HTR-8/SVneo (cell line): Measurements from ENCODE around the gene CCDC196.
"Not testable (repeated sequence)": the region's sequence is repeated elsewhere in the genome, so short reads cannot be mapped to it uniquely, and the experiment has no call there.

Experiments
- DNase-seq: peaks from one replicate; pipeline ENCODE4 v3.0.0; 2011; ENCODE audit warnings: low spot score, mixed read lengths; ENCODE audit not compliant: insufficient read length
- FAIRE-seq: peaks from 2 replicates; lab custom pipeline; 2011; peaks lifted over from hg19 to GRCh38; lab: Jason Lieb, UNC

Gene CCDC196

DNA sequence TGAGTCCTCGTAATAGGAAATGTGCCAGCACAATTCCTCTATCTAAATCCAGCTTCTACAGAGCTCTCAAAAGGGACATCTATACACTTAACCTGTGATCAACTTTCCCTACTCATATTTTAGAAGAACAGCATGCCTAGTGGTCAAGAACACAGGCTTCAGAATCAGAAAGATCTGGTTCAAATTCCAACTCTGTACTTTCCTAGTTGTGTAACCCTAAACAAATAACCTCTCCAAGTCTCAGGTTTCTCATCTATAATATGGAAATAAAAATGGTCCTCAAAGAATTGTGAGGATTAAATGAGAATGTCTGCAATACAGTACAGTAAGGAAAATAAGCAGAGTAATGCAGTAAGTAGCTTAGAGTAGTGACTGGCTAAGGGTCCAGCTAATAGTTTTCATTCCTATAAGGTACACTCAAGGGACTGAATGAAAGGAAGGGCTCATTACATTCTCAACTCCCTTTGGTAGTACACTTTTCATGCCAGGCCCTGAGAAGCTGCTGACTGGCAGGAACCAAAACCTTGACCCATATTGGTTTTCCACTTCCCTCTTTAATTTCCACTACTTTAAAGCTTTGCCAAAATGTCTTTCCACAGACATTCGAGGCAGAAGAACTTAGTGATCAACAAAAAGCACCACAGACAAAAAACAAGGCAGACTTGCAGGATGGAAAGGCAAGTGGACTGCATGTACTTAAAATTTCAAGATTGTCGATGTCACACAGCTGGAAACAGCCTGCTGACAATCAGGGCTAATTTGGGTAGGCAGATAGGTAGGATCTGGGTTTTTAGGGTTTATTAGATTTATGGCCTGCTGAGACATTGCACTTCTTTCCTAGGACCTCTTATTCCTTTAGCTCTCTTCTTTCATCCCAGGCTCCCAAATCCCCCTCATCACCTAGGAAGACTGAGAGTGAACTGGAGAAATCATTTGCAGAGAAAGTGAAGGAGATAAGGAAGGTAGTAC, 4.3 kb downstream of the CCDC196 start:
- no peak for FAIRE-seq
- DNase-seq = no peak

DNA sequence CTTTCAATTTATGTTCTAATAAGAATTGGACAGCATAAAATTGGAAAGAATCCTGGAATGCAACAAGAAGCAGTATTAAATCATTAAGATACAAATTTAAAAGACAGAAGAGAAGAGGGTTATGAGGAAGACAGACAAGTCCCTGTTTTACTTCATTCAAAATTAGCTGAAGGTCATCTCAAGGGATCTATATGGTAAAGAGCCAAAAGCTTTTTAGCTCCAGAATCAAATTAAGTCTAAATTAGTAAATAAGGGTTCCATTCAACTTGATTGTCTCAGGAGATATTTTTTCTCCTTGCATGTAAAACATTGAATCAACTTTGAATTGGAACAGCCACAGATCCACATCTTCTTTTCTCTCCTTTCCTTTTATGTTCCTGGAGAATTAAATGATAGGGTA, 7.6 kb downstream of the CCDC196 start:
- DNase-seq (no peak), FAIRE-seq (peak; percentile 20)

DNA sequence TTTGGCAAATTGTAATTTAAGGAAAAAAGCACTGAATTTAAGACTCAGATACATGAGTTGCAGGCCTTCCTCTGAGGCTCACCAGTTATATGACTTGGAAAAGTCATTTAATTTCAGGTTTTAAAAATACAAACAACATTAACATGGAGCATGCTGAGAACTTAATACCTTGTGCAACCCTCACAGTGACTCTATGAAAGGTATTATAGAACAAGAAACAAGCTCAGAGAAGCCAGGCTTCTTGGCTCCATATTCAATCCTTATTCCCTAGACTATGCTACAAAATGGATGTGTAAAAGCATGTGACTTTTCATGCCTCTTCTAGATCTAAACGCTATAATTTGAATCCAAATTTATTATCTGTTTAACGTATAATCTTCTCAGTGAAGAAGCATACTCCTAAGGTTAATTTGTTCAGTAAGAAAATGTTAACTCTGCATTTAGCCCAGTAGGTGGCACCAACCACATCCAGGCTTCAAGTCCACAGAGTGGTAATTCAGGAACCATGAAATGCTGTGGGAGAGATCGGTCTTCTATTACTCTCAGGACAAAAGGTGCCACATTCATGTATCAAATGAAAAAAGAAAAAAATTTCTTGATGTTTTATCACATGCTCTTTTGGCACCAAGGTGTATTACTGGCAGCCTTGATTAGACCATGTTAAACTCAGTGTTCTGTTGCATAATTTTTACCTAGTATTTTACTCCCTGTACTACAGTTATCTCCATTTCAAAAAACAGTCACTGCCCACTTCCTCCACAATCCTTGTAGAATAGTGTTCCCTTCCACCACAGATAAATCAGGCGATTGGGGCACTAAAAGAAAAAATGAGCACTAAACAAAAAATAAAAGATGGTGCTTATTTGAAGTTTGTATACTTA, 9.3 kb downstream of the CCDC196 start:
- peak; percentile 99 for FAIRE-seq
- peak; percentile 87 for DNase-seq

DNA sequence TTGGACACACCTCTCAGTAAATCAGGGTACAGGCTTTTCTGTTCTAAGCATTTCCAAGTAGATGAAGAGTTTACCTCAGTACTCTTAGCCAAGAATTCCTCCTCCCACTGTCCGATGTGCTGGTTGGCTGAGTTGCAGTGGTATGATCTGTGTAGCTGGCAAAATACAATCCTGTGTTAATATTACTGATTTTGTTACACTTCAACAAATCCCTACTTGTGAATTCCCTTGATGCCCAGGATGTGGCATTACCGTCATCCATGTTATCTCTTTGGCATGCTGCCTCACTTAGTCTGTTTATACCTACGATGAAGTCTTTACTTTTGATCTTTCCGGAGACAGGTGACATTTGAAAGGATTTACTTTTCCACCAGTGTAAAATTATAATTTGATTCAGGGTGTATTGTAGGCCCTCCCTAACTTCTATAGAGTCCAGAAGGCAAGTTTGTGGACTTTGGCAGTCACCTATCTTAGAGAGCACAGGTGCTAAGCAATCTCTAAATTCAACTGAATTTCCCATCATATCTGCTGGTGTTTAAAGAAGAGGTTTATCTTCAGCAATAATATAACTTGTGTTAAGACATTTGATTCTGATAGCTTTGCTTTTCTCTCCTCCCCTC, 10.1 kb downstream of the CCDC196 start:
- DNase-seq (no peak), FAIRE-seq (no peak)

DNA sequence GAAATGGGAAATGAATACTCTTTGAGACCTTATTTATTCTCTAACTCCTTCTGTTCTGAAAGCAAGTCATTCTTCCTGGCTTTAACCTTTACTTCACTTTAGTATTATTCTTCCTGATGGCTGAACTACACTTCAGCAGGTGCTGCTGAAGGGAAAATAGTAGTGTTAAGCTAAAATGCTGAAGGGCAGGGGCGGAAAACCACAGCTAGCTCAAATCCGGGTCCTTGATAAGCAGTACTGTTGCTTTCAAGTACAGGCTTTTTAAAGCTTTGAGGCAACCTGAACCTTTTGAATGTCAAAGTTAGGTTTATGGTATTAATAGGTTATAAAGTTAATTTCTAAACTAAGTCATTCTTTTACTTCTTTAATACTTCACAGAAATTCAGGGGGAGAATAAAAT, 10.7 kb downstream of the CCDC196 start:
- no peak for FAIRE-seq

DNA sequence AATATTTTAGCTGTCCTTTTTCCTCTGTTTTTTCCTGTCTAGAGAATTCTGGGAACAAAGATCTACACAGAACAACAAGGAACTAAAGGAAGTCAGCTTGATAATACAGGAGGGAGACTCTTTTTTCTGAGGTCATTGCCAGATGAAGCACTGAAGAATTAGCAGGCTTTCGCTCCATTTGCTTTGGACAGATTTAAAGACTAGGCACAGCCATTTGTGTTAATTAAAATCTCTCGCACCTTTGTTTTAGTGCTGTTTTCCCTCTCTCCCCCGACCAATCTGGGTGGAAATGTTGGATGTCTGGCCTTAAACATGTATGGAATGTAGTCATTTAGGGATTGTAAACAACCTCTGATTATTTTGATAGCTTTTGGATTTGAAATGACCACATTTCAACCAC, 12.1 kb downstream of the CCDC196 start:
- FAIRE-seq = peak; percentile 78

More for the DNA sequence above, 10.7 kb downstream of the CCDC196 start:
- DNase-seq = no peak

DNA sequence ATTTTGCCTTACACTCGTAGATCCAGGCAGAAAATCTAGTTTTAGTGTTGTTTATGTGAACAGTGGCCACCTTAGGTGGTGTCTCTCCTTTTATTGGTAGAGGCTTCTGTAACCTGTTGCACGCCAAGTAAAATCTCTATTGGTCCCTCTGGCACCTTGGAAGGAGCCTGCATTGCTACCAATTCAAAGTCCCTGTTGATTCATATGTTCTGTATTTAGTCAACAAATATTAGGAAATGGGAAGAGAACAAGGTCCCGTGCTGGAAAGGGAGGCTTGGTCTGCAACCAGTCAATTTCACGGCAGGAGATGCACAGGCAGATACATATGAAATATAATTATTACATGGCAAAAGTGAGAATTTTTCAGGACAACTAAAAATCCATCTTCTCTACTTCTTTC, 15.4 kb downstream of the CCDC196 start:
- no peak for DNase-seq

More for the DNA sequence above, 12.1 kb downstream of the CCDC196 start:
- DNase-seq = no peak

DNA sequence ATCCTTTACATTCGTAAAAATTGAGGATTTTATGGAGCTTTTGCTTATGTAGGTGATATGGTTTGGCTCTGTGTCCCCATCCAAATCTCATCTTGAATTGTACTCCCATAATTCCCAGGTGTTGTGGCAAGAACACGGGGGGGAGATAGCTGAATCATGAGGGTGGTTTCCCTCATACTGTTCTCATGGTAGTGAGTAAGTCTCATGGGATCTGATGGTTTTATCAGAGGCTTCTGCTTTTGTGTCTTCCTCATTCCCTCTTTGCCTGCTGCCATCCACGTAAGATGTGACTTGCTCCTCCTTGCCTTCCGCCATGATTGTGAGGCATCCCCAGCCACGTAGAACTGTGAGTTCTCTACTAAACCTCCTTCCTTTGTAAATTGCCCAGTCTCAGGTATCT, 16.7 kb downstream of the CCDC196 start:
- FAIRE-seq = peak; percentile 92
- DNase-seq = not testable (repeated sequence)

More for the DNA sequence above, 15.4 kb downstream of the CCDC196 start:
- no peak for FAIRE-seq

DNA sequence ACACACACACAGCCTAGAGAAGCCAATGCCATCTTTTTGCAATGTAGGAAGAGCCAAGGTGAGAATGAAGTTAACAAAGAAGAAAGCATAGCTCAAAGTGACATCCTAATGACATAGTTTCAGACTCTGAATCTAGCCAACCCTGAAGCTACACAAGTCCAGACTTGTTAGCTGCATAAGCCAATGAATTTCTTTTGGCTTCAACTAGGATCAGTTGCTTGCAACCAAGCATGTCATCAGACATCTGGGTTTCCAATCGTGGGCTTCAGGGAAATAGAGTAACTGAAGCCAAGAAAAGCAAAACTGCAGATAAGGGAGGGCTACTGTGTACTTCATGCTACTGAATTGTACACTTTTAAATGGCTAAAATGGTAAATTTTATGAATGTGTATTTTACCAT, 17.4 kb downstream of the CCDC196 start:
- FAIRE-seq (no peak), DNase-seq (peak; percentile 28)

DNA sequence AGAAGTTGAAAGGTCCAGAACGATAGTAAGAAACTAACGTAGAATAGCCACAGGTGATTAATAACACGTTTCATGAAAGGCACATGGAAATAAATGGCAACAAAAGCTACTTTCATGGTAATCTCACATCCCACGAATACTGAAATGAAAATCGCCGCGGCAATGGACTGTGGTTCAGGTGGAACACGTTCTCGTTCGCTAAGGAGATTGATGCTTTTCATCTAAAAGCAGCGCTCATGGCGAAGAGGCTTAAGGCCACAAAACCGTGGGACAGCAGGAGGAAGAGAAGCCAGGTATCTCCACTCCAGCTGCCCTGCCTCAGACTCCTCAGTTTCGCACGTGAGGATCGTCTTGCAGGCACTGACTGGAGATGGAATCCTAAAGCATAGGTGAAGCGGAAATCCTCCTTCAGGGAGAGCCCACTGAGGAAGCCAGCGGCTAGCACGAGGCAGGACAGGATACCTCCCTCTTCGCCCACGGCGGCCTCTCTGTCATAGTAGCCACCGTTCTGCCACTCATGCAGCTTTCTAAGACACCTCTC, 21.1 kb downstream of the CCDC196 start:
- peak; percentile 82 for DNase-seq
- no peak for FAIRE-seq

DNA sequence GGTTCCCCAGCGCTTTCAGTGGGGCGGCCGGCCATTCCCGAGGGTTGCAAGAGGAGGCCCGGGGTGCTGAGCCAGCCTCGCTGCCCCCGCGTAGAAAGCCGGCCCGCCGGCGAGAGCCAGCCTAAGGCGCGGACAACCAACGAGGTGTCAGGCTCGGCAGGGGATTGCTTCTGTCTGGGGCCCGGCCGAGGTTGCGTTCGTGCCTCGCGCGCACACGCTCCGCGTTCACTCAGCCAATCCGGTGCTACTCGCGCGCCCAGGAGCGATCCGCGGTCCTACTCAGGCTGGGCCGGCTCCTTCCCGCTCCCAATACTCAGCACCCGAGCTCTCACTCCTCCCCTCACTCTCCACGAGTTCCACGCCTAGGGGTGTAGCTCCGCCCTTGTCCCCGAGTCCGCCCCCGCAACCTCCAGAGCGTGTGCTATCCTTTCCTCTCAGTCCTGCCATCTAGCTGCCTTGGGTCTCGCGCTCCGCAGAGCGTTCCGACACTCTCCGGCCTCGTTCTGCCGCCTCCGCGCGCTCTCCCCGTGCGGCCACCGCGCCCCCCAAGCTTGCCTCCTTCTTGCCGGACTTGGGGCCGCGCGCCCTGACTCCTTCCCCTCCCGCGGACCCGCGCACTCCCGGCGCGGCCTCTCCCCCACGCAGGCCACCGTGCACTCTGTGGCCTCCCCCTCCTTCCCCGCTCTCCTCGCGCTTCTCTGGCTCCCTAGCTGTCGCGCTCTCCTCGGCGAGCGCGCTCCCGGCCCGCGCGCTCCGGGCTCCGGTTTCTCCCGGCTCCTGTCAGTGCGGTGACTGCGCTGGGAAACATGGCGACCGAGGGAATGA, 21.8 kb downstream of the CCDC196 start, which contains the start of gene GPHN:
Gene GPHN (plus strand): TSS at position 426 of the 825 bp plus-strand sequence.
- FAIRE-seq (peak; percentile 100), DNase-seq (peak; percentile 100)

DNA sequence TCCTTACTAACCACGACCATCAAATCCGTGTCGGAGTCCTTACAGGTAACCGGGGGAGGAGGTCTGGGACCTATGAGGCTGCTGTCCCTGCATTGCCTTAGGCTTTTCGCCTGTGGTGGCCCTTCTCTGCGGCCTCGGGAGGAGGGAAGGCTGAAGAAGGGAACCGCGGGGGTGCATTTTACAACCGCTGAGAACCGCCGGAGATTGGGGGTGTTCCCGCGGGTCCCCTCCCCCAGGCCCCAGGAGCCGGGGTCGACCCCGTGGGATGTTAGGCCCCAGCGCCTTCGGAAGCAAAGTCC, 22.3 kb downstream of the CCDC196 start:
- FAIRE-seq = no peak
- no peak for DNase-seq

DNA sequence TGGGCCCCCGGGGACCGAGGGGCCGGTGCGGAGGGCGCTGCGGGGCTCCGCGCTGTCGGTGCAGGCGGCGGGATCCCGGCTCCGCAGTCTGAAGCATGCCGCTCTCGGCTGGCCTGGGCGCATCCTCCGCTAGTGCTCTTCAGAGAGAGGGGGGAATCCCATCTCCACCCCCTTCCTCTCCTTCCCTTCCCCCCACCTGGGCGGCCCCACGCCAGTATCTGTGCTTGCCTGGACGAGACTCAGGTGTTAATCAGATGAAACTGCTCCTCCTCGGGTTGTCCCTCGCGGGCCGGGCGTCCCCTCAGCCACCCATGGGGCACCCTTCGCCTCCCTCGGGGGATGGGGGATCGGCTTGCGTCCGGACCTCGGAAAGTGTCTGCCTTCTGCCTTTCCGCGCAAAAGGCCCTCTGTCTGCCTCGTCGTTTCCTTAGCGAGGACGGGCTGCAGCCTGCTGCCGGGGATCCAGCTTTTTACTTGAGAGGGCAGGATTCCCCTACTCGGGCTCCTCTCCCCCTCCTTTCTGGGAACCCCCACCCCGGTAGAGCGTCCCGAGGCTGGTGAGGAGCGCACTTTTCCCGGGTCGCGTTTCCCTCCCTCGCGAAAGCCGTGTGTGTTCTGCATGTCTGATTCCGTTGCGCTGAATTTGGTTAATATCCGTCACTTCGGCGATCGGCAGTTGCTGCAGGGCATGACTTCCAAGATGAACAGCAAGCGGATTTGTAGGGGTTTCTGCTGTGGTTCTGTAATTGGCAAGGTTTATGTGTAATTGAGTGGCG, 22.9 kb downstream of the CCDC196 start:
- peak; percentile 98 for FAIRE-seq

DNA sequence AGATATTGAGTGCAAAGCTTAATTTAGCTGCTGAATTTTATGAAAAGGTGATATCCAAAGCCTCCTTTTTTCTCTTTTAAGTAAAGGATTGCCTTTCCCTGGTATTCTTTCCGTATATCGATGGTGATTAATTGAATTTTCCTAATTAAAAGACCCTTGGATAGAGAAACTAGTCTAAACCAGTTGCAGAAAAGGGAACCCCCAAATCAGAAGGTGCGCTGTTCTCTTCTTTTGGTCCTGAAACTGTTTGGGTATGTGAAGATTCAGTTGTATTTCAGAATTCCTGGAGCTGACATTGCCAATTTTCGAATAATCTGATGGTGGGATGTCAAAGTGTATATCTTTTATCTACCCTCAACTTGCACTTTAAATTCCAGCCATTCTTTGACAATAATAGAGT, 23.7 kb downstream of the CCDC196 start:
- no peak for FAIRE-seq
- DNase-seq = no peak

More for the DNA sequence above, 22.9 kb downstream of the CCDC196 start:
- DNase-seq = peak; percentile 53

DNA sequence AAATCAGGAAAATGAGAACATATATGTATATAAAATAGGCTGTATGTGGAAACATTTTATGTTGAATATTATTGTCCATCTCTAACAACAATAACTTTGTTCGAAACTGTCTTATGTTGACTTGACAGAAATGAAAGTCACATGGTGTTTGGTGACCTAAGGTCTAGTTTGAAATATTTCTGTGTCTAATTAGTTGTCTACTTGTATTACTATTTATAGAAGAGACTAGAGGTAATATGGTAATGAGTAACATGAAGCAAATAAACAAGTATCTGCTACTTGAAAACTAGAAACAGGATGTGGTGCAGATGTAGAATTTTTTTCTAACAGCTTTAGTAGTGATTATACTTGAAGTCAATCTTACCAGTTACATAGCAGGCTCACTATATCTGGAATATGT, 25.7 kb downstream of the CCDC196 start:
- DNase-seq = no peak
- peak; percentile 76 for FAIRE-seq

DNA sequence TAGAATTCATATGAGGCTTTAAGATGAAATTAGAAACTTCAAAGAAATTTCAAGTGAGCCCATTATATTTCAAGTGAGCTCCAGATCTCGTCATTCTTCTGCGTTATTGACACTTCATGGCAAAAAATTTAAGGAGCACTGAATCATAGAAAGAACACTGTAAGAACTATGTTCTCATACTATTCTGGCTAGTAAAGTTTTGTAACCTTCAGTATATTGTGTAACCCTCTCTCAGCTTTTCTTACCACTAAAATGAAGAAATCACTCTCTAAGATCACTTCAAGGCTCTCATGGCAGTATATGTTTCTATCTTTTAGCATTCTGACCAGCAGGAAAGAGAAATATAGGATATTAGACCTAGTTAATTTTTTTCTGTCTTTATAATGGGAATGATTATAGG, 28.0 kb downstream of the CCDC196 start:
- DNase-seq (no peak), FAIRE-seq (peak; percentile 69)

DNA sequence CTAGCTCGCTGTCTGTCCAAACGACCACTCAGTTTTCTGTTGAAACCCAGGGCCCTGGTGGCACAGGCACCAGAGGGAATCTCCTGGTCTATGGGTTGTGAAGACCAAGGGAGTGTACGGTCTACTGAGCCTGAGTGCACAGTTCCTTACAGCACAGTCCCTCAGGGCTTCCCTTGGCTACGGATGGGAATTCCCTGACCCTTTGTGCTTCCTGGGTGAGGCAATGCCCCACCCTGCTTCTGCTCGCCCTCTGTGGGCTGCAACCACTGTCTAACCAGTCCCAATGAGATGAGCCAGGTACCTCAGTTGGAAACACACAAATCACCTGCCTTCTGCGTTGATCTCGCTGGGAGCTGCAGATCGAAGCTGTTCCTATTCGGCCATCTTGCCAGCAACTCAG, 44.4 kb downstream of the CCDC196 start:
- no peak for FAIRE-seq
- DNase-seq = no peak

DNA sequence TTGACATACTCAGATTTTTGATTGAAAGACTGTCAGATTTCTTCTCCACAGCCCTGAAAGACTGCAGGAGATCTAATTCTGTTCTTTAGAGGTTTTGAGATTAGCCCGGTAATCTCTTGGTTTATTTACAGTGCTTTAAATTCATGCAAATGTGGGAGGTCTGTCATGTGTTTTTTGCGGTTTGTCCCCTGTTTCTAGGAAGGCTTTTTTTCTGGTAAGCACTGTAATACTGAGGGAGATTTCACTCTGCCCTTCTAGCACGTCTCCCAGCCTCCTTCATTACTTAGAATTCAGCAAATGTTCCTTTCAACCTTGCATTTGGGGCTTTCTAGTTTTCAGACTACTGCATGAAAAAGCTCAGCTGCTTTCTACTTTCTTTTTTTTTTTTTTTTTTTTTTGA, 52.9 kb downstream of the CCDC196 start:
- FAIRE-seq (no peak), DNase-seq (no peak)

DNA sequence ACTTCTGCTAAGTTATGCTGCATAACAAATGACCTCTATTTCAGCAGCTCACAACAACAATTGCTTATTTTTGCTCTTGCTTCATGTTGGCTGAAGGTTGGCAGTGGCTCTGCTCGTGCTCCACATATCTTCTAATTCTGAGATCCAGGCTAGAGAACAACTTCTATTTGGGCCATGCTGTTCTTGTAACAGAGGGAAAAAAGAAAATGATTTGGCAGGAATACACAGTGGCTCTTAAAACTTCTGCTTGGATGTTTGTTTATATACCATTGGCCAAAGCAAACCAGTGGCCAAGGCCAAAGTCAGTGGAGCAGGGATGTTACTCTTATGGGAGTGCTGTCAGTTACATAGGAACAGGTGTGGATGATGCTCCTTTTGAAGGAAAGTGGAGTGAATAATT, 53.9 kb downstream of the CCDC196 start:
- DNase-seq (no peak), FAIRE-seq (peak; percentile 94)
